Measurements from ENCODE around the gene PIEZO1. TPM values are rescaled to one million over a fixed set of nuclear protein-coding genes. Genes with fewer than 3 reads are reported as not detected.

Gene PIEZO1
- total RNA-seq, 6 experiments from 2014 or later, result 48.9 to 91.9 (median 64.4) TPM

GRCh38 chr16:88701581-88702370 is 83.2 kb downstream of the PIEZO1 start:
- peak overlapping the region in 2 of 3 donors; percentile 7 to 19 for H3K4me3 ChIP-seq
- H3K36me3 ChIP-seq, result peaks cover 0 to 9% (median 1%) of the 10 kb centered on the region in 4 donors
- H3K27ac ChIP-seq, result peak overlapping the region; percentile 31 to 82 (median 75)
- intact Hi-C loops (cut with DNase I), result no loop called here
- peaks cover 0 to 13% (median 4%) of the 10 kb centered on the region in 4 donors for H3K4me1 ChIP-seq
- no peak for TF ChIP-seq POLR2A (IDR thresholded peaks at IDR 0.05)
- TF ChIP-seq CTCF (IDR thresholded peaks at IDR 0.05), result no peak
- H3K27me3 ChIP-seq, result no peaks in the 10 kb centered on the region
- no peak for ATAC-seq
- DNase-seq, result no peak
- 60% methylated on average over 10 of the region's 30 CpGs for WGBS (ENCODE audit: insufficient coverage, low coverage, low lambda C conversion rate, missing lambda C conversion rate)
- H3K9me3 ChIP-seq, result no peaks in the 10 kb centered on the region

DNA sequence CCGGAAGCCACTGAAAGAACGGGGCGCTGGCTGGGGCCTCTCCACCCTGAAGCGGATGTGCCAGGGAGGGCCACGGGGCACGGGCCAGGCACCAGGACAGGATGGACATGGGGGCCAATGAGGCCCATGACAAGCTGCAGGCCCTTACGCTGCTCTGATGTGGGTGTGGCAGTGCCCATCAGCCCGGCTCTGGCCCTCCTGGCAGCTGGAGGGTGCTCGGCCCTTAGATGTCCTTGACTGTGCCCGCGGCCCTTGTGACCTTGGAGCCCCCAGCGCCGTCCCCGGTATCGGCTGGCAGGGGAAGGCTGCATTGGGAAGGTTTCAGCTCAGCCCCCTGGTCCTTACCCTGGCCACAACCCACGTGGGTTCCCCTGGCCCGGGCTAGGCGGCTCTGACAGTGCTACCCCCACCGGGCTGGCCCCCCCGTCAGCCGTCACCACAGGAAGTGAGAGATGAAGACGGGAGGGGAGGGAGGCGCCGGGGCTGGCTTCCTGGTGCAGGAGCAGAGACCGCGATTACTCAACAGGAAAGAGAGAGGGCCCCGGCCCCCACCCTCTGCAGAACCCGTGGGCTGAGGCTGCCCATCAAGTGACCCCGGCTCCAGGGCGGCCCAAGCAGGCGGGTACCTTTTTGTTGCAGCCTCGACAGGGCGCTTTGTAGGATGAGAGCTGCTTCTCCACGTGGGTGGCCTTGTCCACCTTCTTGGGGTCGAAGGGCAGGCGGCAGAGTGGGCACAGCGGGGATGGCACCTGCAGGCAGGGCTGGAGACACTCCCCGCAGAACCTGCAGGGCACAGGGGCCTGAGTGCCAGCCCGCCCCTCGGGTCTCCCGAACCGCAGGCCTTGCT is 84.2 kb downstream of the PIEZO1 start:
- 31% methylated on average over 7 of the region's 42 CpGs for WGBS (ENCODE audit: insufficient coverage, low coverage, low lambda C conversion rate, missing lambda C conversion rate)
- ATAC-seq, result peak; percentile 73 to 78 (median 76)

GRCh38 chr16:88700322-88700635 is 84.7 kb downstream of the PIEZO1 start:
- H3K9me3 ChIP-seq, result no peaks in the 10 kb centered on the region
- peaks cover 0 to 10% (median 3%) of the 10 kb centered on the region in 4 donors for H3K4me1 ChIP-seq
- DNase-seq, result no peak
- intact Hi-C loops (cut with DNase I), result no loop called here
- no peak overlapping the region for H3K4me3 ChIP-seq
- WGBS (ENCODE audit: insufficient coverage, low coverage, low lambda C conversion rate, missing lambda C conversion rate), result 57% methylated on average over 13 of the region's 14 CpGs
- no peak for TF ChIP-seq CTCF (IDR thresholded peaks at IDR 0.05)
- TF ChIP-seq POLR2A (IDR thresholded peaks at IDR 0.05), result no peak
- ATAC-seq, result no peak
- H3K27me3 ChIP-seq, result no peaks in the 10 kb centered on the region
- peaks cover 0 to 9% (median 1%) of the 10 kb centered on the region in 4 donors for H3K36me3 ChIP-seq
- H3K27ac ChIP-seq, result peak overlapping the region; percentile 16 to 82 (median 78)

More for the DNA sequence above, 84.2 kb downstream of the PIEZO1 start:
- Histone ChIP-seq H3K27me3 (no peaks in the 10 kb centered on the region), H3K36me3 (peaks cover 0 to 9% (median 1%) of the 10 kb centered on the region in 4 donors), H3K4me3 (peak overlapping the region in 2 of 3 donors; percentile 7 to 19), H3K27ac (peak overlapping the region; percentile 31 to 82 (median 78)), H3K4me1 (peaks cover 0 to 13% (median 4%) of the 10 kb centered on the region in 4 donors), H3K9me3 (no peaks in the 10 kb centered on the region)
- TF ChIP-seq CTCF (IDR thresholded peaks at IDR 0.05), result no peak
- no peak for TF ChIP-seq POLR2A (IDR thresholded peaks at IDR 0.05)
- intact Hi-C loops (cut with DNase I), result no loop called here
- peak; percentile 88 to 96 (median 94) for DNase-seq

DNA sequence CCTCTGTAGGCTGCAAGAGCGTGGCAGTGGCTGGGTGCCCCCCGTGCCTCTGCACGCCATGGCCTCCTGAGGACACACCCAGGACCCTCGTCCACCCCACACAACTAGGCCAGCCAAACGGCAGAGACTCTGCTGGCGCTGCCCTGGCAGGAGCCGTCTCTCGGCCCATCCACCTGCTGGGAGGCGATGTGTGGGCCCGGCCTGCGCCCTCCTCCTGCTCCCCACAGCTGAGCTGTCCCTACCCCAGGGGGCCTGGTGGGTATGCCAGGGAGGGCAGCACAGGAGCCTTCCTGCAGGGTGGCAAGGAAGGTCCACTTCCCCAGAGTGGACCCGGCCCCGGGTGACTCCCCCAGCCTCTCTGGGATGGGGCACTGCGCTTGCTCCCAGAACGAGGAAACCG is 85.8 kb downstream of the PIEZO1 start:
- no CpG with 5 or more reads among the region's 16 CpGs for WGBS (ENCODE audit: insufficient coverage, low coverage, low lambda C conversion rate, missing lambda C conversion rate)
- no peak for TF ChIP-seq CTCF (IDR thresholded peaks at IDR 0.05)
- no peak for TF ChIP-seq POLR2A (IDR thresholded peaks at IDR 0.05)
- DNase-seq (no peak), ATAC-seq (no peak)
- H3K4me3 ChIP-seq, result no peak overlapping the region
- no peaks in the 10 kb centered on the region for H3K9me3 ChIP-seq
- H3K4me1 ChIP-seq, result peaks cover 0 to 4% (median 0%) of the 10 kb centered on the region in 4 donors
- H3K27me3 ChIP-seq, result no peaks in the 10 kb centered on the region
- no peak overlapping the region for H3K27ac ChIP-seq
- H3K36me3 ChIP-seq, result peaks cover 0 to 9% (median 1%) of the 10 kb centered on the region in 4 donors
- intact Hi-C loops (cut with DNase I), result no loop called here

All from right lobe of liver (tissue), 6 donors.